ENCODE results near the gene ARHGEF2.

ARHGEF2 gene

DNA sequence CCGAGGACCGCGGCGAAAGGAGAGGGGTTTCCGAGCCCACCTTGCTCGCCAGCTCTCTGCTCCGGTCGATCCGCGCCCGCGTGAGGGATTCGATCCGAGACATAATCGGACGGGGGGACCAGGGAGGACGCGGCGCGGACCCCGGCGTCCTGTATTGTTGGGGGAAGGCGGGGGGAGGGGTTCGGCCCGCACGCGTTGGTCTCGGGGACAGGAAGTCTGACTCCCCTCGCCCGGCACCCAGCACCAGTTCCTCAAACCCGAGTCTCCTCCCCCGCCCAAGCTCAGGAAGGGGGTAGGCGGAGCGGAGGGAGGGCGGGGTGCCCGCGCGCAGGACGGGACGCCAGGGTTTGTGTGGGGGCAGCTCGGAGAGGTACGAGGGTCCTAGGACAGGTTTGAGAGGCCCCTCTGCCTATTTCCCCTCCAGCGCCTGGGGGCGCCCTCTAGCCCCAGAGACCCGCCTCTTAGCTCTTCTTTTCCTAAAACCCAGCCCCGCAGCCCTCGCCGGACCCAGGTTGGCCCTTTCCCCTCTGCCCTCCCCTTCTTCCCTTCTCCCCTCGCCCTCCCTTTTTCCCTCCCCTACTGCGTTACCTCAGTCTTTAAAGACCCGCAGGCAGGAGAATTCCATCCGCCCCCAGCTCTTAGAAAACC is at the start of gene ARHGEF2:
TSS of gene ARHGEF2 (minus strand) at position 223 of the 648 bp plus-strand sequence. CDS start at position 103, 120 bp downstream.
- TF ChIP-seq, protein P1, sequence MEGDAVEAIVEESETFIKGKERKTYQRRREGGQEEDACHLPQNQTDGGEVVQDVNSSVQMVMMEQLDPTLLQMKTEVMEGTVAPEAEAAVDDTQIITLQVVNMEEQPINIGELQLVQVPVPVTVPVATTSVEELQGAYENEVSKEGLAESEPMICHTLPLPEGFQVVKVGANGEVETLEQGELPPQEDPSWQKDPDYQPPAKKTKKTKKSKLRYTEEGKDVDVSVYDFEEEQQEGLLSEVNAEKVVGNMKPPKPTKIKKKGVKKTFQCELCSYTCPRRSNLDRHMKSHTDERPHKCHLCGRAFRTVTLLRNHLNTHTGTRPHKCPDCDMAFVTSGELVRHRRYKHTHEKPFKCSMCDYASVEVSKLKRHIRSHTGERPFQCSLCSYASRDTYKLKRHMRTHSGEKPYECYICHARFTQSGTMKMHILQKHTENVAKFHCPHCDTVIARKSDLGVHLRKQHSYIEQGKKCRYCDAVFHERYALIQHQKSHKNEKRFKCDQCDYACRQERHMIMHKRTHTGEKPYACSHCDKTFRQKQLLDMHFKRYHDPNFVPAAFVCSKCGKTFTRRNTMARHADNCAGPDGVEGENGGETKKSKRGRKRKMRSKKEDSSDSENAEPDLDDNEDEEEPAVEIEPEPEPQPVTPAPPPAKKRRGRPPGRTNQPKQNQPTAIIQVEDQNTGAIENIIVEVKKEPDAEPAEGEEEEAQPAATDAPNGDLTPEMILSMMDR (IDR thresholded peaks at IDR 0.05; ENCODE audit: low read depth, low read length, missing control alignments), result peak; percentile 22
- H3K4me3 ChIP-seq (replicated peaks; ENCODE audit: low read depth, low read length), result peak within 1 kb of the TSS; percentile 74
- no peak for DNase-seq (ENCODE audit: extremely low read depth, low read depth)

DNA sequence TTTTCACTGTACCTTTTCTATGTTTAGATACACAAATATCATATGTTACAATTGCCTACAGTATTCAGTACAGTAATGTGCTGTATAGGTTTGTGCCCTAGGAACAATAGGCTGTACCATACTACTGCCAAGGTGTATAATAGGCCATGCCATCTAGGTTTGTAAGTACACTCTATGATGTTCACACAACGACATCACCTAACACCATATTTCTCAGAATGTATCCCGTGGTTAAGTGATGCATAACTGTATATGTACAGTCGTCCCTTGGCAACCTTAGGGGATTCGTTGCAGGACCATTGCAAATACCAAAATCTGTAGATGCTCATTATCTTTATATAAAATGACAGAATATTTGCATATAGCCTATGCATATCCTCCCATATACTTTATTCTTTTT is 48.2 kb upstream of the ARHGEF2 start:
- no peak overlapping the region for H3K4me3 ChIP-seq (replicated peaks; ENCODE audit: low read depth, low read length)
- TF ChIP-seq, protein P1 (IDR thresholded peaks at IDR 0.05; ENCODE audit: low read depth, low read length, missing control alignments), result no peak
- DNase-seq (ENCODE audit: extremely low read depth, low read depth), result no peak

DNA sequence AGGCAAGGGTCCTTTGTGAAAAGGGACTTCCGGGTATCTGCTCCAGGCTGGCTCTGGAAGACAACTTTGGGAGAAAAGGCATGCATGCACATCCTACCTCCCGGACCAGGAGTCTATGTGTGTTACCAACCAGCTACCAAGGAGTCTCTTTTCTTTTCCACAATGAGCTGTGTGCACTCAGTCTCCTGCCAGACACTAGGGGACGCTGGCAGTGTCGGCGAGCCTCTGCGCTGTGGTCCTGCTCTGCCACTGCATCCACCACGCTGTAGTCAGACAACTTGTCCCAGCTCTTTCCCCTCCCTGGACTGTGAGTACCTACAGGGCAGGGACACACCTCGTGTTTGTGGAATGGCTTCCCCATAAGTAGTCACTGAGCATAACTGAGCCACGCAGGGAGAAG is 47.5 kb upstream of the ARHGEF2 start:
- TF ChIP-seq, protein P1 (IDR thresholded peaks at IDR 0.05; ENCODE audit: low read depth, low read length, missing control alignments), result peak; percentile 70
- no peak overlapping the region for H3K4me3 ChIP-seq (replicated peaks; ENCODE audit: low read depth, low read length)
- no peak for DNase-seq (ENCODE audit: extremely low read depth, low read depth)

DNA sequence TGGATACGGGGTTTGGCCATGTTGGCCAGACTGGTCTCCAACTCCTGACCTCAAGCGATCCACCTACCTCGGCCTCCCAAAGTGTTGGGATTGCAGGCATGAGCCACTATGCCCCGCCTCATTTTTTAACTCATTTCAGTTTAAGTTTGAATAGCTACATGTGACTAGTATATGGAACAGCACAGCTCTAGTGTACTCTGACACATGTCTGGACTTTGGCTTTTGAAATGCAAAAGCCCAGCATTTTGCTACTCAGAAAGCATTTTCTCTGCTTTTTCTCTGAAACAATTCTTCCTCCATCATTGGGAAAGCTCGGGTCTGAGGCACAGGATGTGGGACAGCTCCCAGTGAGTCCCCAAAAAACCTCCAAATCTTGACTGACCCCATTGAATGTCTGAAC is 46.5 kb upstream of the ARHGEF2 start:
- TF ChIP-seq, protein P1 (IDR thresholded peaks at IDR 0.05; ENCODE audit: low read depth, low read length, missing control alignments), result no peak
- no peak for DNase-seq (ENCODE audit: extremely low read depth, low read depth)

DNA sequence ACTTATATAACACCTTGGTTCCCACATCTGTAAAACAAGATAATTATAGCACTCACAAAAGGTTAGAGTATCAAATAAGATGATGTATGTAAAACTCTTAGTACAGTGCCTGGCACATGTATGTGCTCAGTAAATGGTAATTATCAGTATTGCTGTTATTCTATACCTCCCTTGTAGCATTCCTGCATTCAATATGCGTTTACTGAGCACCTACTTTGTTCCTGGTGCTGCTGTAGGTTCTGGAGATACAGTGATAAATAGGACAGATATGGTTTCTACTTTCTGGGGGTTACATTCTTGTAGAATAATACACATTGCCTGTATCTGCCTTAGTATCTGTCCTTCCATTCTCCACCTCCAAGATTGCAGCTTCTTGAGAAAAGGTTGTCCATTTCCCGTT is 43.6 kb upstream of the ARHGEF2 start:
- no peak overlapping the region for H3K4me3 ChIP-seq (replicated peaks; ENCODE audit: low read depth, low read length)
- no peak for DNase-seq (ENCODE audit: extremely low read depth, low read depth)
- TF ChIP-seq, protein P1 (IDR thresholded peaks at IDR 0.05; ENCODE audit: low read depth, low read length, missing control alignments), result no peak

More for the DNA sequence above, 46.5 kb upstream of the ARHGEF2 start:
- no peak overlapping the region for H3K4me3 ChIP-seq (replicated peaks; ENCODE audit: low read depth, low read length)

DNA sequence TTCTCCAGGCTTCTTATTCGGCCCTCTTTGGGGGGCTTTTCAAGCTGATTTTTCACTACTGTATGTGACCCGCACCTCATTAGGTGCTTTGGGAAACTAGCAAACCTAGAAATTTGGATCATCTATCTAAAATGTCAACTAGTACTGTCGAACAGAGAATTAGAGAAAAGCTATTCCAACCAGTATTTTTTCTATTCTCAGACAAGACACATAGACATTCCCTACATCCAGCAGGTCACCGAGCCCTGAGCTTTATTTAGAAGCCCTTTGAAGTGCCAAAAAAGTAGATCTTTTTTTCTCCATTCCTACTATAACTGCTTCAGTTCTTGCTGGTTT is 42.7 kb upstream of the ARHGEF2 start:
- TF ChIP-seq, protein P1 (IDR thresholded peaks at IDR 0.05; ENCODE audit: low read depth, low read length, missing control alignments), result no peak
- DNase-seq (ENCODE audit: extremely low read depth, low read depth), result no peak
- H3K4me3 ChIP-seq (replicated peaks; ENCODE audit: low read depth, low read length), result peak overlapping the region; percentile 92
